Placental pericyte (primary cell): ENCODE results near the gene CCDC122. TPM values are rescaled to one million over a fixed set of nuclear protein-coding genes. Genes with fewer than 3 reads are reported as not detected.

Source experiments
- small RNA-seq: library from RNA; depleted of rRNA; stranded (forward); fragments of <200 nt; gene quantifications from one replicate; pipeline ENCODE3, GENCODE V24; 2012; ENCODE audit warnings: low replicate concordance
- total RNA-seq: library from RNA; depleted of rRNA; stranded (reverse); fragments of >200 nt; gene quantifications from 2 replicates; pipeline ENCODE4 v1.2.3, GENCODE V29; 2012

The CCDC122 gene
- 3.7 and 4.7 TPM in 2 replicates for total RNA-seq

DNA sequence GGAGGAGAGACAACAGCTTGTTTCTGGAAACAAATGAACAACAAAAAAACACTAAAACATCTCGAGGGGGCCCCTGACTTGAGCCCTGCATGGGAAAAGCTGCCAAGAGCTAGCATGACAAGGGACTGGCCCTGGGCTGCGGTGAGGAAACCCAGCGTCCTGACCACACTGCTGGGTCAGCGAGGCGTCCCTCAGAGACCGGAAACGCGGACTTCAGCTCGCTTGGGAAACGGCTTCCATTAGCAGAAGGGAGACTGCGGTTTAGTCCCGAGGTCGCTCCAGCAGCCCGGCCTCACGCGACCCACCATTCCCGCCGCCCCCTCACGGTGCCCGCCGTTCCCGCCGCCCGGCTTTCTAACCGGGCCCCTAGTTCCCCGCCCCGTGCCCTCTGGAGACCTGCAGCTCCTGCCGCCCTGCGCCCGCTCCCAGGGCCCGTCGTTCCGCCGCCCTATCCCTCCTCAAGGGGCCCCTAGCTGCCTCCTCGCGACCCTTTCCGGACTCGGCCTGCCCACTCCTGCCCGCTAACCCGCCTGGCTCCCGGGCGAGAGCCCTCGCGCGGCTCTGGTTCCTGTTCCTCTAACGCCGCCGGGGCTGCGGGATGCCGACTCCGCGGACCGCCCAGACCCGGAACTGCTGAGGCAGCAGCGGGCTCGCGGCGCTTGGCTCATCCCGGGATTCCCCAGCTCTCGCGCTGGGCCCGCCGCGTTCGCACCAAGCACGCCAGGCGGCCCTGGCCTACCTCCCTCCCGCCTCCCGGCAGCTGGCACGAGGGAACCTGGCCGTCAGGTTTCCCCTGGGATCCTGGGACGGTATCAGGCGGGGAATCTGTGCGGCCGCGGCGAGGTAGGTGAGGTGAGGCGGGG, at the start of gene CCDC122:
TSS of gene CCDC122 (minus strand) at position 849 of the 863 bp plus-strand sequence. CDS start 10,364 bp downstream, outside the sequence.

DNA sequence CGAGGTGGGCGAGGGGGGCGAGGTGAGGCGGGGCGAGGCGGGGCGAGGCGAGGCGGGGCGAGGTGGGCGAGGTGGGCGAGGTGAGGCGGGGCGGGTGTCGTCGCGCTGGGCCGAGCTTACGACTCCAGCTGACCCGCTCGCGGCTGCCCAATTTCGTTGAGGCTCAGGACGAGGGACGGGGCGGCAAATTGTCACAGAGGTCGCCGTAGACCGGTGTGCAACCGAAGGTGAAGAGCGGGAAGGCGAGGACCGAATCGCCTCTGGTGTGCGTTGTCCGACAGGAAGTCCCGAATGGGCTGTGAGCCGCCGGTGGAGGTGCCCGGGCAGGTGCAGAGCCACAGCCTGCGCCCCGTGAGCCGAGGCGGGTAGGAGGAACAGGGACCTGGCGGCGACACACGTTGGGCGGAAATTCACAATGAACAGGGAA, 228 bp upstream of the CCDC122 start, which contains the start of gene LACC1:
TSS of gene LACC1 (plus strand) at position 150 of the 427 bp plus-strand sequence. CDS start 1,082 bp downstream, outside the sequence.

DNA sequence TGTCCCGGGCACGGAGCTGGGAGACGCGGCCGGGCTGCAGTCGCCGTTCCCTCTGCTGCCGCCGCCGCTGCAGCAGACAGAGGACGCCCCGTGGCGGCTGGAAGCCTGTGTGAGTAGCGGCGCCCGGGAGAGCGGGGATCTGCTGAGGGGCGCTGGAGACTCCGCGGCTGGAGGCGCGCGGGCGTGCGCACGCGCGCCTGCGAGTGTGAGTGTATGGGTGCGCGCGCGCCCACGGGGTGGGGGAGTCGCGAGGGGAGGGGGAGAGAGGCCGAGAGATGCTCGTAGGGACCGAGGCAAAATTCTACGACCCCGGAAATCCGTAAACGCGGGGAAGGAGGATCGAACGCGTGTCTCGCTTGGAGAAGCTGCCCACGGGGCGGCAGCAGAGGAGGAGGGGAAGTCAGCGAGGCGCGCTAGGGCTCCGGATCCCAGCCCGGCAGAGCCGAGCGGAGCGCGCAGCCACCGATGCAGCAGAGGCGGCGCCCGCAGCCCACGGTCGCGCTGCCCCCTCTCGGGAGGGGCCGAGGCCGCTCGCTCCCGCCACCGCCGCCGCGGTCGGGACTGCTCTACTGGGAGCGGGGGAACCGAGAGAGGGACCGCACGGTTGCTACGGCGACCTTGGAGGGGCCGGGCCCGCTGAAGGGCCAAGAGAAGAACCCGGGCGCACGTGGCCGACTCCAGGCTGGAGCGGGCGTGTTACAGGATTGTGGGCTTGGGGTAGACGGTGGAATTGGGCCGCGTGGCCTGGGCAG, 92.6 kb downstream of the CCDC122 start, which contains the start of gene ENOX1:
TSS of gene ENOX1 (minus strand) at position 207 of the 752 bp plus-strand sequence.

Small RNA genes lying within 50 kb of the gene (small RNA-seq; reads per million reads assigned to genes)
- gene AL162713.1: not detected

Other genes starting within 250 kb of the CCDC122 start
- gene ENOX1, start 92.8 kb downstream of the CCDC122 start, total RNA-seq: 0.57 and 5.0 TPM in 2 replicates
- gene LACC1, start 164 bp upstream of the CCDC122 start, total RNA-seq: 5.2 and 18.8 TPM in 2 replicates